GM10847 (cell line): ENCODE results near the gene CRCP.

Experiments used
- POLR2A ChIP-seq: IDR thresholded peaks from 2 replicates; pipeline ENCODE4 v1.6.1; 2011; ENCODE audit not compliant: insufficient read length; ENCODE audit errors: extremely low read depth

Gene CRCP

GRCh38 chr7:66182920-66183319, 68.3 kb downstream of the CRCP start:
- no peak for TF ChIP-seq POLR2A

- TF ChIP-seq POLR2A, result no peak
Observed at GRCh38 chr7:66183700-66184099, 69.1 kb downstream of the CRCP start.

- no peak for TF ChIP-seq POLR2A
Observed at GRCh38 chr7:66185680-66186187, 71.1 kb downstream of the CRCP start.

DNA sequence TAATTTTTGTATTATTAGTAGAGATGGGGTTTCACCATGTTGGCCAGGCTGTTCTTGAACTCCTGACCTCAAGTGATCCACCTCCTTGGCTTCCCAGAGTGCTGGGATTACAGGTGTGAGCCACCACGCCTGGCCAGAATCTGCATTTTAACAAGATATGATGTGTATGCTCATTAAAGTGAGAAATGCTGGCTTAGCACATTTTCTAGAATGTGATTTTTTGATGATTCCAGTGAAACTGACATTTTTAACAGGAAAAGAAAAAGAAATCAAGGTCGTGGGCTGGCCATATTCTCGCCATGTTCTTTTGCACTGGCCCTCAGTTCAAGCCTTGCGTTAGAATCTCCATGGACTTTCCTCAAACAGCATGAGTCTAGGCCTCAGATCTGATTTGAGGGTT, 72.3 kb downstream of the CRCP start:
- TF ChIP-seq POLR2A, result no peak

DNA sequence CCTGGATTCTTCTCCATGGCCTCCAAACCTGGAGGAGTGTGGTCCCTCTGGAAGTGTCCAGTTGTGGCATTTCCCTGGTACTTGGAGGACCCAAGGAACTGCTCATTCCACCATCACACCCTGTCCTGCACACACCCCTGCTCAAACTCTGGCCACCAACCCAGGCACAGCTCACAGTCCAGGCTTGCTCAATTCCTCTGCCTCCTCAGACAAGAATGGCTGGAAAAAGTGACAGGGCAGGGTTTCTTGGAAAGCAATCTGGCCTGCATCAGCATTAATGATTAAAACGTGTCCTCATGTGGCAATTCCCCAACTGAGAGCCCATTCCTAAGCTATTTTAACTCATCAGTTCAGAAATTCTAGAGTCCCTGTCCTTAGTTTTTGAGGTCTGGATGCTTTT, 73.3 kb downstream of the CRCP start:
- TF ChIP-seq POLR2A, result no peak

DNA sequence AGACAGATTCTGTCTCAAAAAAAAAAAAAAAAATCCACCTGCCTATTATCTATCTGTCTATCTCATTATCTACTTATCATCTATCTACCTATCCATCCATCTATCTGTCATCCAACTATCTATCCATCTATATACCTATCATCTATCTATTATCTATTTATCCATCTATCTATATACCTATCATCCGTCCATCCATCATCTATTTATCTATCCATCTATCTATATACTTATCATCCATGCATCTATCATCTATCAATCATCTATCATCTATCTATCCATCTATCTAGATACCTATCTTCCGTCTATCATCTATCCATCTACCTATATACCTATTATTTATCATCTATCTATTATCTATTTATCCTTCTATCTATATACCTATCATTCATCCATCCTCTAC, 74.0 kb downstream of the CRCP start:
- TF ChIP-seq POLR2A, result no peak

DNA sequence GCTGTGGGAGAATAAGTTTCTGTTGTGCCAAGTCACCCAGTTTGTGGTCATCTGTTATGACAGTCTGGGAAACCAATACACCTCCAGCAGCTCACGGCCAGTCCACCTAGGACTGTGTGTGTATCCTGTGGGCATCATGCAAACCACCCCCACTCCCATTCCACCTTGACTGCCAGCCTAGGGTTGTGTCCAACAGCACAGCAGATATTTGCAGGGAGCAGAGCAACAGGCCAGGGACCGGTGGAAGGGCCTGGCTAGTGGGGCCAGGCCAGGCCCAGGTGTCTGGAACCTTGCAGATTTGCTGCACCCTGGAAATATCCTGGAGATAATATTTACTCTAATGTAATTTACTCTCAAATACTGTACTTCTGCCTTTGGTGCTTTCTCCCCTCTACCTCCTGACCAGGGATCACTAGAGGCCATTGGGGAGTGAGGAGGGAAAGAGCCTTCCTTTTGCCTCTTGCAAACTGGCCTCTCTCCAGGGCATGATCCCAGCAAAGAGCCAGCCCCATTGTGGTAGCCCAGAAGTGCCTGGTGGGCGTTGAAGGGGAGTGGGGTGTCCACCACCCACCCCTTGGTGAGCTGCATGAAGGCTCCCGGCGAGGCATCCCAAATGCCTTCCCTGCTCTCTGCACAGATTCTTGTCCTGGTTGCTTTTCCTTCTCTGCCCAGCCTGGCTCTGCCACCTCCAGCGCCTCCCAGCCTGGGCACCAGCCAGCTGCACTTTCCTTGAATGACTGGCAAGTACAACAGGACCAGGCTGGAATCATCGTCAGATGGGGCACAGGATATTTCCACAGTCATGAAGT, 75.3 kb downstream of the CRCP start:
- TF ChIP-seq POLR2A, result no peak

- no peak for TF ChIP-seq POLR2A
Observed at GRCh38 chr7:66190504-66190857, 75.8 kb downstream of the CRCP start.

DNA sequence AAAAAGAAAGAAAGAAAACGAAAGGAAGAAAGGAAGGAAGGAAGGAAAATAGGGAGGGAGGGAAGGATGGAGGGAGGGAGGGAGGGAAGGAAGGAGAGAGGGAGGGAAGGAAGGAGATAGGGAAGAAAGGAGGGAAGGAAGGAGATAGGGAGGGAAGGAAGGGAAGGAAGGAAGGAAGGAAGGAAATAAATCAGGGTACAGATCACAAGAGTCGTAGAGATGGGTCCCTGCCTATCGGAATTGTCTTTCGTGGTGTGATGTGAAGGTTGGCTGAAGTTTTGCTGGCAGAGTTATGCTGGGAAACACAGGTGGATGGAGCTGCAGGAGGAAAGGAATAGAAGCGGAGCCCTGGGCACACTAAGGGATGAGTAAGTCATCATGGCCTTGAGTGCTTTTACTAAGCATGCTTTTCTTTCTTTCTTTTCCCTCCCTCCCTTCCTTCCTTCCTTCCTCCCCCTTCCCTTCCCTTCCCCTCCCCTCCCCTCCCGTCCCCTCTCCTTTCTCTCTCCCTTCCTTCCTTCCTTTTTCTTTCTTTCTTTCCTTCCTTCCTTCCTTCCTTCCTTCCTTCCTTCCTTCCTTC, 78.6 kb downstream of the CRCP start:
- no peak for TF ChIP-seq POLR2A

DNA sequence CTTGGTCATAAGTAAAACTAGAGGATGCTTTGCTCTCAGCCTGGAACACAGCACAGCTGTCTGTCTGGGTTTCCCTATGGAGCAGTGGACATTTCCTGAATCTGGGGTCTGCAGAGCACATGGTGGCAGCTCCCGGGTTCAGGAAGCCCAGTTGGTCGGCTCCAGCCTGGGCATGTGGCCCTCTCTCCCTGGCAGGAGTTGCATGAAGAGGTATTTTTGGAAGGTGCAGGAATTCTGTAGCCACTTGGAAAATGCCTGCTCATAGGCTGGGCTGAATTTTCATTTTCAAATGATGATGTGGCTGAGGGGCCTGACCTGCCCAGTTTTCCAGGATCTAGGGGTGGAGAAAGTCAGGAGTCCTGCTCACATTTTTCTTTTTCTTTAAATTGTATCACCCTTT, 83.8 kb downstream of the CRCP start:
- TF ChIP-seq POLR2A, result no peak

DNA sequence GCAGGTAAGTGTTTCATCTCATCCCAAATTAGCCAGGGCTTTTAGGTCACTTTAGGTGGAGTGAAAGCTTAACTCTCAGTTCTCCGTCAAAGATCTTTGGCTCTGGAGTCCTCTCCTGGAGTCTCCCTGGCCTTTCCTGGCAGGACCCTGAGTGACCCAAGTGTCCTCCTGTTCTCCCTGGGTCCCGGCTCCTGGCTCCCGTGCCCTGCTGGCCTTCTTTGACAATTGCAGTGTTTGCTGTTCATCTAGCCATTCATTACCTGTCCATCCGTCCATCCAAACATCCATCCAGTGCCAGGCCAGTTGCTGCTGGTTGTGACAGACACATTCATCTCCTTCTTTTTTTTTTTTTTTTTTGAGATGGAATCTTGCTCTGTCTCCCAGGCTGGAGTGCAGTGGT, 84.3 kb downstream of the CRCP start:
- no peak for TF ChIP-seq POLR2A

- no peak for TF ChIP-seq POLR2A
Observed at GRCh38 chr7:66202441-66202840, 87.8 kb downstream of the CRCP start.
